ENCODE data around the gene ERN2.

DNA sequence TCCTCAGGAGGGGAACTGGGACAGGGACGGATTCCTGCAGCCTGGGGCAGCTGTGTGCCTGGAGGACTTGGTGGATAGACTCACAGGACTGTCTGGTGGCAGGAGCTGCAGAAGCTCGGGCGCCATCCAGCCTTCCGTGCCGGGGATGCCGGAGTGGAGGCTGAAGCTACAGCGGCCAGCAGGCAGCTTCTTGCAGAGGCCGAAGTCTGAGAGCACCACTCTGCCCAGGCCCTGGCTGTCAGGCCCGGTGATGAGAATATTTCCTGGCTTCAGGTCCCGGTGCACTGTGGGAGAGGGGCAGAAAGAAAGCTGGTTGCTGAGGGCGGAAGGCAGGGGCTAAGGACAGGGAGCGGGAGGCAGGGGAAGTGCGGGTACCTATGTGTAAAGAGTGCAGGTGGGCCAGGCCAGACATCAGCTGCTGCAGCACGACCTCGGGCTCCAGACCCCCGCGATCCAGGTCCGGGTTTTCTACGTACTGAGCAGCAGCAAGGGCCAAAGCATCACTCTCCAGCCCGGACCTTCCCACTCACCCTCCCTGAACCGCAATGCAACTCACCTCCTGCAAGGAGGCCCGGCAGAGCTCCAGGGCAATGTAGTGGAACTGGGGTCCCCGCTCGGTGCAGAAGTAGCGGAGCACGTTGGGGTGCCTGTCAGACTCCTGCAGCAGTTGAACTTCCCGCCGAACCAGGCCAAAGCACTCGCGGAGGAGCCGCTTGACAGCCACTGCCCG lies 18.2 kb downstream of the ERN2 start:
- TF ChIP-seq ZNF143 (CRISPR knock-in tag; IDR thresholded peaks at IDR 0.05) (peak; percentile 79), SRF (IDR thresholded peaks at IDR 0.05; ENCODE audit: low read depth, low read length) (no peak), EHMT2 (IDR thresholded peaks at IDR 0.05; ENCODE audit: borderline replicate concordance, low read depth, low read length) (no peak), POLR2A (IDR thresholded peaks at IDR 0.05; ENCODE audit: insufficient read depth in 1 of 2, low read depth in 2 of 2, low read length in 2 of 2) (no peak), HNRNPL (IDR thresholded peaks at IDR 0.05; ENCODE audit: low read depth, low read length) (0 out of 2 replicates have a peak, but pooled peaks have one; percentile 36)

All from HepG2 (cell line).